ENCODE results near the gene FAR2. TPM values are rescaled to one million over a fixed set of nuclear protein-coding genes. Genes with fewer than 3 reads are reported as not detected.
"Not testable (repeated sequence)": the region's sequence is repeated elsewhere in the genome, so short reads cannot be mapped to it uniquely, and the experiment has no call there.

FAR2 gene
- total RNA-seq, 4 donors from 2014 or later: 0.38 to 8.2 (median 2.6) TPM

DNA sequence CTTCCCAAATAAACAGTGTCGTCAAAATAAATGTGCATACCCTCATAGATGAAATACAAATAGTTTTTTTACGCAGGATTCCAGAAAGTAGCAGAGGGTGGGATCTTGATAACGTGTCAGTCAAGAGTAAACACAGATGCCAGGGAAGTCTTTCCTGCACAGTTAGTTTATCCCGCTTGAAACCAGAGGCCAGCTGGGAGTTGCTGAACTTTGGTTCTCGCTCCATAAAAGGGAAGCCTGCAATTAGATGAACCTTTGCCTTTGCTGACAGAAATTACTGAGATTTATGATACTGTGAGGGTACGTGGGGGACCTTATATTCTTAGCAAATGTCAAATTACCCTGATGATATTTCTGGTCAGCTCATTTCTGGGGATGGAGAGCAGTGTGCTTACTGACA is 18.9 kb downstream of the FAR2 start:
- H3K27me3 ChIP-seq: no peaks in the 10 kb centered on the region
- no peak overlapping the region for H3K4me3 ChIP-seq
- WGBS, 2 donors: 53 to 72% methylated on average over 6 of the region's 6 CpGs
- no peak for TF ChIP-seq POLR2A (IDR thresholded peaks at IDR 0.05)
- TF ChIP-seq, protein P1, sequence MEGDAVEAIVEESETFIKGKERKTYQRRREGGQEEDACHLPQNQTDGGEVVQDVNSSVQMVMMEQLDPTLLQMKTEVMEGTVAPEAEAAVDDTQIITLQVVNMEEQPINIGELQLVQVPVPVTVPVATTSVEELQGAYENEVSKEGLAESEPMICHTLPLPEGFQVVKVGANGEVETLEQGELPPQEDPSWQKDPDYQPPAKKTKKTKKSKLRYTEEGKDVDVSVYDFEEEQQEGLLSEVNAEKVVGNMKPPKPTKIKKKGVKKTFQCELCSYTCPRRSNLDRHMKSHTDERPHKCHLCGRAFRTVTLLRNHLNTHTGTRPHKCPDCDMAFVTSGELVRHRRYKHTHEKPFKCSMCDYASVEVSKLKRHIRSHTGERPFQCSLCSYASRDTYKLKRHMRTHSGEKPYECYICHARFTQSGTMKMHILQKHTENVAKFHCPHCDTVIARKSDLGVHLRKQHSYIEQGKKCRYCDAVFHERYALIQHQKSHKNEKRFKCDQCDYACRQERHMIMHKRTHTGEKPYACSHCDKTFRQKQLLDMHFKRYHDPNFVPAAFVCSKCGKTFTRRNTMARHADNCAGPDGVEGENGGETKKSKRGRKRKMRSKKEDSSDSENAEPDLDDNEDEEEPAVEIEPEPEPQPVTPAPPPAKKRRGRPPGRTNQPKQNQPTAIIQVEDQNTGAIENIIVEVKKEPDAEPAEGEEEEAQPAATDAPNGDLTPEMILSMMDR (IDR thresholded peaks at IDR 0.05): no peak
- peak overlapping the region in 2 of 4 donors; percentile 0 to 19 for H3K27ac ChIP-seq
- no peaks in the 10 kb centered on the region for H3K36me3 ChIP-seq
- peaks cover 0 to 23% (median 12%) of the 10 kb centered on the region in 3 donors for H3K4me1 ChIP-seq
- no peak for DNase-seq
- H3K9me3 ChIP-seq: no peaks in the 10 kb centered on the region
- intact Hi-C loops (cut with DNase I): no loop called here

DNA sequence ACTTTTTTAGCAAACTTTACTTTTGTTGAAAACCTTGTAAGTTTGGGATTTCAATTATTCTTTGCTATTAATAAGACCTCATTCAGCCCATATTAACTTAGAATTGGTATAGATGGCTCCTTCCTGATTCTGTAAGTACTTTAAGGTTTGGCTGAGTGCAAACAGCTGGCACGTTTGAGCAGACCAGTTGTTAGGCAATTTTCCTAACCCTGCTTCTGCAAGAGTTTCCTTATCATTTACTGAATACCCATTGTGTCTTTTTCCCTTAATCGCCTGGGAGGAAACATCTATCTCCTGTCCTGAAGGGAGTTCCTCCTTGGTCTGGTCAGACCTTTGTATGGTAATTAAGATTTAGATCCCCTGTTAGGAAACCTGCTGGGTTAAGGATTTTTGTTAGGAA is 20.9 kb downstream of the FAR2 start:
- intact Hi-C loops (cut with DNase I); H3K36me3 ChIP-seq; DNase-seq; H3K4me3 ChIP-seq; H3K27me3 ChIP-seq; H3K27ac ChIP-seq; H3K9me3 ChIP-seq; H3K4me1 ChIP-seq: not testable (repeated sequence)
- WGBS, 2 donors: 42 to 53% methylated on average over 2 of the region's 2 CpGs

DNA sequence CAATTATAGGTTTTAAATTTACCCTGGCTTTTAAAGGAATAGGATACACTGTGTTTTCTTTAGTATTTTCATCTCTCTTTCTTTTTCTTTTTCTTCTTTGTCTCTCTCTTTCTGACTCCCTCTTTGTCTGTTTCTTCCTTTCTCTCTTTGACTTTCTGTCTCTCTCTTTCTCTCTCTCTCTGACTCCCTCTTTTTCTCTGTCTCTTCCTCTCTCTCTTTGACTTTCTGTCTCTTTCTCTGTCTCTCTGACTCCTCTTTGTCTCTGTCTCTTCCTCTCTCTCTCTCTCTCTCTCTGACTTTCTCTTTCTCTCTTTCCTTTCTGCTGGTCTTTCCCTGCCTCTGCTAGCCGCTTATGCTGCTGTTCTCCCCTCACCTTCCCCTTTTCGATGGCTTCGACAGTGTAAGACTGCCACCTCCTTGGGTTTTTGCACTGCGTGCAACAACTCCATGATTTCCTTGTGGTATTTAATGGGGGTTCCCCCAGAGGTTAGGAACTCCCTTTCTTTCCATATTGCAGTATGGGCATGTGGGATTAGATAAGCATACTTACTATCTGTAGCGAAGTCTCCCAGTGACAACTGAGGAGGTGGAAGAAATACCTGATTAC is 21.5 kb downstream of the FAR2 start:
- H3K27me3 ChIP-seq; H3K27ac ChIP-seq; H3K4me1 ChIP-seq; H3K36me3 ChIP-seq; H3K4me3 ChIP-seq; DNase-seq; intact Hi-C loops (cut with DNase I); H3K9me3 ChIP-seq: not testable (repeated sequence)
- 81 to 83% methylated on average over 5 of the region's 5 CpGs for WGBS, 2 donors

DNA sequence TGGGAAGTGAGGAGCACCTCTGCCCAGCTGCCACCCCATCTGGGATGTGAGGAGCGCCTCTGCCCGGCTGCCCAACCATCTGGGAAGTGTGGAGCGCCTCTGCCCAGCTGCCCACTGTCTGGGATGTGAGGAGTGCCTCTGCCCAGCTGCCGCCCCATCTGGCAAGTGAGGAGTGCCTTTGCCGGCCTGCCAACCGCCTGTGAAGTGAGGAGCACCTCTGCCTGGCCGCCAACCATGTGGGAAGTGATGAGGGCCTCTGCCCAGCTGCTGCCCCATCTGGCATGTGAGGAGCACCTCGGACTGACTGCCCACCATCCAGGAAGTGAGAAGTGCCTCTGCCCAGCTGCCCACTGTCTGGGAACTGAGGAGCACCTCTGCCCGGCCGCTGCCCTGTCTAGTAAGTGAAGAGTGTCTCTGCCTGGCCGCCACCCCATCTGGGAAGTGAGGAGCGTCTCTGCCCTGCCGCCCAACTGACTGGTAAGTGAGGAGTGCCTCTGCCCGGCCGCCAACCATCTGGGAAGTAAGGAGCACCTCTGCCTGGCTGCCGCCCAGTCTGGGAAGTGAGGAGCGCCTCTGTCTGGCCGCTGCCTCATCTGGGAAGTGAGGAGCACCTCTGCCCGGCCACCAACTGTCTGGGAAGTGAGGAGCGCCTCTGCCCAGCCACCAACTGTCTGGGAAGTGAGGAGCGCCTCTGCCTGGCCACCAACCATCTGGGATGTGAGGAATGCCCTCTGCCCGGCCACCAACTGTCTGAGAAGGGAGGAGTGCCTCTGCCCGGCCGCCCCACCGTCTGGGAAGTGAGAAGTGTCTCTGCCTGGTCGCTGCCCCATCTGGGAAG is 22.6 kb downstream of the FAR2 start:
- H3K4me3 ChIP-seq: no peak overlapping the region
- WGBS, 2 donors: 90% methylated on average over 4 of the region's 26 CpGs; no CpG with 5 or more reads in 1 of the 2 donors
- intact Hi-C loops (cut with DNase I): no loop called here
- no peaks in the 10 kb centered on the region for H3K9me3 ChIP-seq
- H3K27me3 ChIP-seq: no peaks in the 10 kb centered on the region
- H3K27ac ChIP-seq: no peak overlapping the region
- no peaks in the 10 kb centered on the region for H3K36me3 ChIP-seq
- H3K4me1 ChIP-seq: no peaks in the 10 kb centered on the region
- no peak for DNase-seq
- TF ChIP-seq, protein P1 (IDR thresholded peaks at IDR 0.05): no peak
- no peak for TF ChIP-seq POLR2A (IDR thresholded peaks at IDR 0.05)

DNA sequence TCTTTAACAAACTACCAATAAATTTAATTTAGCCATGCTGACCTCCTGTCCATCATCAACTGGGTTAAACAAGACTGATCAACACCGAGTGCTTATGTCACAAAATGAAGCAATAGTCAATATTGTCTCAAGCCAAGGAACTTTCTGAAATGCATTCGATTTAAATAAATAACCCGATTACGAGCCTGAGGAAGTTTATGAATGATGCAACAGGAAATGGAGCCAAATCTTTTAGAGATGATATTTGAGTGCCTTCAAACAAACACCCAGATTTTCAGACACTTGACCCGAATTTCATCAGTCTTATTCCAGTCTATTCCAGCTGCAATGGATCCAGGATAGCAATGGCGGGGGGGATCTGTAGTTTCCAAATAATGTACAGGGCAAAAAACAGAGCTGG is 27.9 kb downstream of the FAR2 start:
- H3K36me3 ChIP-seq: no peaks in the 10 kb centered on the region
- DNase-seq: no peak
- 61 to 64% methylated on average over 6 of the region's 6 CpGs for WGBS, 2 donors
- H3K27me3 ChIP-seq: no peaks in the 10 kb centered on the region
- no peak for TF ChIP-seq POLR2A (IDR thresholded peaks at IDR 0.05)
- TF ChIP-seq, protein P1 (IDR thresholded peaks at IDR 0.05): no peak
- intact Hi-C loops (cut with DNase I): no loop called here
- H3K4me1 ChIP-seq: no peaks in the 10 kb centered on the region
- H3K4me3 ChIP-seq: no peak overlapping the region
- H3K27ac ChIP-seq: no peak overlapping the region
- no peaks in the 10 kb centered on the region for H3K9me3 ChIP-seq

DNA sequence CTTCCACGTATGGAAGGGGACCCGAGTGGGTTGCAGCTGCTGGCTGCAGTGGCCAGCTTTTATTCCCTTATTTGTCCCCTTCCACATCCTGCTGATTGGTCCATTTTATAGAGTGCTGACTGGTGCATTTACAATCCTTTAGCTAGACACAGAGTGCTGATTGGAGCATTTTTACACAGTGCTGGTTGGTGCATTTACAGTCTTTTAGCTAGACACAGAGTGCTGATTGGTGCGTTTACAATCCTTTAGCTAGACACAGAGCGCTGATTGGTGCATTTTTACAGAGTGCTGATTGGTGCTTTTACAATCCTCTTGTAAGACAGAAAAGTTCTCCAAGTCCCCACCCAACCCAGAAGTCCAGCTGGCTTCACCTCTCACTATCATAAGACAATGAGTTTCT is 33.2 kb downstream of the FAR2 start:
- H3K4me1 ChIP-seq; H3K9me3 ChIP-seq; H3K27me3 ChIP-seq; H3K27ac ChIP-seq; DNase-seq; H3K4me3 ChIP-seq; H3K36me3 ChIP-seq; intact Hi-C loops (cut with DNase I): not testable (repeated sequence)
- WGBS, 2 donors: 93 to 98% methylated on average over 3 to 4 of the region's 4 CpGs
